ENCODE results near the gene KCNK18. TPM values are rescaled to one million over a fixed set of nuclear protein-coding genes. Genes with fewer than 3 reads are reported as not detected.

KCNK18 gene
- total RNA-seq, 2 experiments from 2014 or later = not detected

DNA sequence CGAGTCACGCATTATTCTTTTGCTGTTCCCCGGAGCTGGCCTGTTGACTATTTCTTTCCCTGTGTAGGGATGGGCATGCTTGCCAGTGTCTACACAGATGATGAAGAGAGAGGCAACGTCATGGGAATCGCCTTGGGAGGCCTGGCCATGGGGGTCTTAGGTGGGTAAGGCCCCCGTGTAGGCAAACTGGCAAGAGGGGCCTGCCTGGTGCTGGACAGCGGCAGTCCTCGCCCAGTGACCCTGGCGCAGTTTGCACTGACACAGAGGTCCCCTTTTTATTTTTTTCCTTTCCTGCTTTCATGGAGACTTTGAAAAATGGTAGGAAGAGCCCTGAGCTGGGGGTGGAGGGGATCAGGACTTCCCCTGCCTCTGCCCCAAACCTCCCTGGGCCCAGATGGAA lies 57.0 kb downstream of the KCNK18 start:
- Histone ChIP-seq H3K9me2 (ENCODE audit: insufficient read depth, low read length) (no peaks in the 10 kb centered on the region), H3K4me1 (ENCODE audit: insufficient read depth, low read length, poor library complexity, severe bottlenecking) (no peaks in the 10 kb centered on the region), H3K27ac (ENCODE audit: low read depth, low read length, poor library complexity, severe bottlenecking) (no peak overlapping the region), H3K4me3 (ENCODE audit: low read depth, low read length, poor library complexity, severe bottlenecking) (no peak overlapping the region), H3K4me2 (ENCODE audit: low read length) (no peak overlapping the region), H3K36me3 (ENCODE audit: insufficient read depth, low read length) (no peaks in the 10 kb centered on the region), H4K20me1 (ENCODE audit: insufficient read depth, low read length) (no peaks in the 10 kb centered on the region), H2AFZ (ENCODE audit: low read length) (no peak overlapping the region), H3K9me3 (ENCODE audit: low read length) (no peaks in the 10 kb centered on the region), H3K79me2 (ENCODE audit: insufficient read depth, low read depth, low read length) (no peaks in the 10 kb centered on the region)
- no peak for DNase-seq (ENCODE audit: low spot score)
- ChIA-PET POLR2A (no interaction called here), CTCF (ENCODE audit: unreplicated experiment) (no interaction called here)
- TF ChIP-seq, protein P1, sequence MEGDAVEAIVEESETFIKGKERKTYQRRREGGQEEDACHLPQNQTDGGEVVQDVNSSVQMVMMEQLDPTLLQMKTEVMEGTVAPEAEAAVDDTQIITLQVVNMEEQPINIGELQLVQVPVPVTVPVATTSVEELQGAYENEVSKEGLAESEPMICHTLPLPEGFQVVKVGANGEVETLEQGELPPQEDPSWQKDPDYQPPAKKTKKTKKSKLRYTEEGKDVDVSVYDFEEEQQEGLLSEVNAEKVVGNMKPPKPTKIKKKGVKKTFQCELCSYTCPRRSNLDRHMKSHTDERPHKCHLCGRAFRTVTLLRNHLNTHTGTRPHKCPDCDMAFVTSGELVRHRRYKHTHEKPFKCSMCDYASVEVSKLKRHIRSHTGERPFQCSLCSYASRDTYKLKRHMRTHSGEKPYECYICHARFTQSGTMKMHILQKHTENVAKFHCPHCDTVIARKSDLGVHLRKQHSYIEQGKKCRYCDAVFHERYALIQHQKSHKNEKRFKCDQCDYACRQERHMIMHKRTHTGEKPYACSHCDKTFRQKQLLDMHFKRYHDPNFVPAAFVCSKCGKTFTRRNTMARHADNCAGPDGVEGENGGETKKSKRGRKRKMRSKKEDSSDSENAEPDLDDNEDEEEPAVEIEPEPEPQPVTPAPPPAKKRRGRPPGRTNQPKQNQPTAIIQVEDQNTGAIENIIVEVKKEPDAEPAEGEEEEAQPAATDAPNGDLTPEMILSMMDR (conservative IDR thresholded peaks at IDR 0.05; ENCODE audit: low read length) = no peak
- no peak for TF ChIP-seq EZH2phosphoT487 (IDR thresholded peaks at IDR 0.05; ENCODE audit: borderline replicate concordance, low read depth, low read length)
- BruUV-seq (replicated peaks) = no TSS peak
- intact Hi-C loops (cut with micrococcal nuclease; ENCODE audit: unreplicated experiment) = no loop called here

GRCh38 chr10:117254774-117255735 lies 57.8 kb downstream of the KCNK18 start:
- Histone ChIP-seq H4K20me1 (ENCODE audit: insufficient read depth, low read length) (no peaks in the 10 kb centered on the region), H3K79me2 (ENCODE audit: insufficient read depth, low read depth, low read length) (no peaks in the 10 kb centered on the region), H2AFZ (ENCODE audit: low read length) (no peak overlapping the region), H3K9me2 (ENCODE audit: insufficient read depth, low read length) (no peaks in the 10 kb centered on the region), H3K9me3 (ENCODE audit: low read length) (no peaks in the 10 kb centered on the region), H3K36me3 (ENCODE audit: insufficient read depth, low read length) (no peaks in the 10 kb centered on the region), H3K4me2 (ENCODE audit: low read length) (no peak overlapping the region), H3K27ac (ENCODE audit: low read depth, low read length, poor library complexity, severe bottlenecking) (no peak overlapping the region), H3K4me1 (ENCODE audit: insufficient read depth, low read length, poor library complexity, severe bottlenecking) (no peaks in the 10 kb centered on the region), H3K4me3 (ENCODE audit: low read depth, low read length, poor library complexity, severe bottlenecking) (no peak overlapping the region)
- BruUV-seq (replicated peaks) = no TSS peak
- no peak for DNase-seq (ENCODE audit: low spot score)
- no peak for TF ChIP-seq EZH2phosphoT487 (IDR thresholded peaks at IDR 0.05; ENCODE audit: borderline replicate concordance, low read depth, low read length)
- TF ChIP-seq, protein P1 (conservative IDR thresholded peaks at IDR 0.05; ENCODE audit: low read length) = no peak
- ChIA-PET CTCF (ENCODE audit: unreplicated experiment) (no interaction called here), POLR2A (no interaction called here)
- intact Hi-C loops (cut with micrococcal nuclease; ENCODE audit: unreplicated experiment) = no loop called here

DNA sequence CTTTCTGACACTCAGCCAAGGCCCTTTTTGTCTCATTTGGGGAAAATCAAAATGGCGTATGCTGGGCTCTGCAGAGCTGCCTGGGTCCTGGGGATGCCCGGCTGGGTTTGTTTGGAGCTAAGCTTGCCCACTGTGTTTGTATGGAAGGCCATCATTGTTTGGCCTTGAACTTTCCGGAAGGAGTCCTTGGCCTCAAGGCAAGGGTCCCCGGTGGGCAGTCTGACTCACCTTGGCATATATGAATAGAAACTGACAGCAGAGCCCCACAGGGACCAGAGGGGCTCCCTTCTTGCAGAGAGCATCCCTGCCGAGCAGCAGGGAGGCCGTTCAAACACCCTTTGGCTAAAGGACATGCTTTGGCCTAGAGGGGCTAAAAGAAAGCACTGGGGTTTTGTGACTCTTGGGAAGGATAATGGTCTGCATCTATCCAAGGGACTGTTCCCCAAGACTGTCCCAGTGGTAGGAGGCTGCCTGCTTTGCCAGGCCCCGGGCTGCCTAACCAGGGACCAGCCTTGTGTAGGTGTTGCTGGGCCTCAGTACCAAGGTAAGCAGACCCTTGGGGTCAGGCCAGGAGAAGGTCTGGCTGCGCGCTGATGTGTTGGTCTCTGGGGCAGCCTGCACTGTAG lies 58.7 kb downstream of the KCNK18 start:
- BruUV-seq (replicated peaks) = no TSS peak
- Histone ChIP-seq H2AFZ (ENCODE audit: low read length) (no peak overlapping the region), H3K4me2 (ENCODE audit: low read length) (no peak overlapping the region), H3K79me2 (ENCODE audit: insufficient read depth, low read depth, low read length) (no peaks in the 10 kb centered on the region), H3K9me3 (ENCODE audit: low read length) (no peaks in the 10 kb centered on the region), H3K27ac (ENCODE audit: low read depth, low read length, poor library complexity, severe bottlenecking) (no peak overlapping the region), H3K36me3 (ENCODE audit: insufficient read depth, low read length) (no peaks in the 10 kb centered on the region), H4K20me1 (ENCODE audit: insufficient read depth, low read length) (no peaks in the 10 kb centered on the region), H3K4me3 (ENCODE audit: low read depth, low read length, poor library complexity, severe bottlenecking) (no peak overlapping the region), H3K4me1 (ENCODE audit: insufficient read depth, low read length, poor library complexity, severe bottlenecking) (no peaks in the 10 kb centered on the region), H3K9me2 (ENCODE audit: insufficient read depth, low read length) (no peaks in the 10 kb centered on the region)
- ChIA-PET POLR2A (no interaction called here), CTCF (ENCODE audit: unreplicated experiment) (no interaction called here)
- no peak for TF ChIP-seq EZH2phosphoT487 (IDR thresholded peaks at IDR 0.05; ENCODE audit: borderline replicate concordance, low read depth, low read length)
- no peak for DNase-seq (ENCODE audit: low spot score)
- intact Hi-C loops (cut with micrococcal nuclease; ENCODE audit: unreplicated experiment) = loop anchor here (1.0 kb wide), 1 partner anchor 19 kb away; no protein-coding TSS in a partner anchor
